ENCODE results near the gene RFX1.
A peak's percentile ranks its signal among the peaks of the same experiment; 100 is the strongest.
"Not testable (repeated sequence)": the region's sequence is repeated elsewhere in the genome, so short reads cannot be mapped to it uniquely, and the experiment has no call there.

The RFX1 gene

DNA sequence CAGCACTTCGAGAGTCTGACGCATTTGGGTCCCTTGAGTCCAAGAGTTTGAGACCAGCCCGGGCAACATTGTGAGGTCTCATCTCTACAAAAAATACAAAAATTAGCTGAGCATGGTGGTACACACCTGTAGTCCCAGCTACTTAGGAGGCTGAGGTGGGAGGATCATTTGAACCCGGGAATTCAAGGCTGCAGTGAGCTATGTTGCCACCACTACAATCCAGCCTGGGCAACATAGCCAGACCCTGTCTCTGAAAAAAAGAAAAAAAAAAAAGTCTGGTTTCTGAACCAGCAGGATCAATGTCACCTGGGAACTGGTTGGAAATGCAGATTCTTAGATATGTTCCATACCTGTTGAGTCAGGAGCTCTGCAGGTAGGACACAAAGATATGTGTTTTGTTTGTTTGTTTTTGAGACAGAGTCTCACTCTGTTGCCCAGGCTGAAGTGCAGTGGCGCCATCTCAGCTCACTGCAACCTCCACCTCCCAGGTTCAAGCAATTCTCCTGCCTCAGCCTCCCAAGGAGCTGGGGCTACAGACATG, 20.6 kb upstream of the RFX1 start:
- DNase-seq, result not testable (repeated sequence)

- no peak for DNase-seq
These were observed 17.5 kb upstream of the RFX1 start for GRCh38 chr19:14023404-14024235.

DNA sequence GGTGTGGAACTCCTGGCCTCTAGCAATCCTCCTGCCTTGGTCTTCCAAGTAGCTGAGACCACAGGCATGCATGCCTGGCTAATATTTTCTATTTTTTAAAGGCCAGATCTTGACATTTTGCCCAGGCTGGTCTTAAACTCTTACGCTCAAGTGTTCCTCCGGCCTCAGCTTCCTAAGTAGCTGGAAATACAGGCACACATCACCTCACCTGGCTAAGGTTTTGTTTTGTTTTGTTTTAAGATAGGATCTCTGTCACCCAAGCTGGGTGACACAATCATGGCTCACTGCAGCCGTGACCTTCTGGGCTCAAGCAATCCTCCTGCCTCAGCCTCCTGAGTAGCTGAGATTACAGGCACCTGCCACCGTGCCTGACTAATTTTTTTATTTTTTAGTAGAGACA, 16.3 kb upstream of the RFX1 start:
- DNase-seq, result no peak

DNA sequence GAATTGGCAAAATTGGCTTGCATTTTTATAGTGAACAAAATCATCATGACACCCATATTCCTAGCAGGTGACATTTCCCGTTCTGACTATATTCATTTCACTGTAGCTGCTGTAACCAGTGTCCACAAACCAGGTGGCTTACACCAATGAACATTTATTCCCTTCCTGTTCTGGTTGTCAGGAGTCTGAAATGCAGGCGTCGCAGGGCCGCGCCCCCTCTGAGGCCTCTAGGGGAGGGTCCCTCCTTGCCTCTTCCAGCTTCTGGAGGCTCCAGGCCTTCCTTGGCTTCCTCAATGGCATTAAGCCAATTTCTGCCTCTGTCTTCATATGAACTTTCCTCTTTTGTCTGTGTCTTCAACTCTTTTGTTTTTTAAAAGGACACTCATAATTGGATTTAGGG, 15.4 kb upstream of the RFX1 start:
- DNase-seq, result no peak

DNA sequence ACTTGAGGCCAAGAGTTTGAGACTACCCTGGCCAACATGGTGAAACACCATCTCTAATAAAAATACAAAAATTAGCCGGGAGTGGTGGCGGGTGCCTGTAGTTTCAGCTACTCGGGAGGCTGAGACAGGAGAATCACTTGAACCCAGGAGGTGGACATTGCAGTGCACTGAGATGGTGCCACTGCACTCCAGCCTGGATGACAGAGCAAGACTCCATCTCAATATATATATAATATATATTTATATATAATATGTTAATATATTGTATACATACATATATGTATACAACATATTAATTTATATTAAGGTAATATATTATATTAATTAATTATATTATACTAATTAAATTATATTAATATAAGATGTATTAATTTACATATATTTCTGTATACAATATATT, 13.6 kb upstream of the RFX1 start:
- not testable (repeated sequence) for DNase-seq

DNA sequence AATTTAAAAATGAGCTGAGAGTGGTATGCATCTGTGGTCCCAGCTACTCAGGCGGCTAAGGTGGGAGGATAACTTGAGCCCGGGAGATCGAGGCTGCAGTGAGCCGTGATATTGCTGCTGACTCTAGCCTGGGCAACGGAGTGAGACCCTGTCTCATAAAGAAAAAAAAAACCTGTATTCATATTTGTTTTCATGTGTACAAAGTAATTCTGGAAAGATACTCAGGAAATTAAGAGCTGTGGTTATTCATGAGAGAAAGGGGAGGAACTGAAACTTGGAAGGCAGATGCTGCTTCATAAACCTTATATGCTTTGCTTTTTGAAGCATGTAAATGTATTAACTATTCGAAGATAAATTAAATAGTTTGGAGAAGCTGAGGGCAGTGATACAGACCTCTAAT, 13.0 kb upstream of the RFX1 start:
- DNase-seq, result no peak

- DNase-seq, result no peak
These were observed 9.5 kb upstream of the RFX1 start for GRCh38 chr19:14015524-14016035.

DNA sequence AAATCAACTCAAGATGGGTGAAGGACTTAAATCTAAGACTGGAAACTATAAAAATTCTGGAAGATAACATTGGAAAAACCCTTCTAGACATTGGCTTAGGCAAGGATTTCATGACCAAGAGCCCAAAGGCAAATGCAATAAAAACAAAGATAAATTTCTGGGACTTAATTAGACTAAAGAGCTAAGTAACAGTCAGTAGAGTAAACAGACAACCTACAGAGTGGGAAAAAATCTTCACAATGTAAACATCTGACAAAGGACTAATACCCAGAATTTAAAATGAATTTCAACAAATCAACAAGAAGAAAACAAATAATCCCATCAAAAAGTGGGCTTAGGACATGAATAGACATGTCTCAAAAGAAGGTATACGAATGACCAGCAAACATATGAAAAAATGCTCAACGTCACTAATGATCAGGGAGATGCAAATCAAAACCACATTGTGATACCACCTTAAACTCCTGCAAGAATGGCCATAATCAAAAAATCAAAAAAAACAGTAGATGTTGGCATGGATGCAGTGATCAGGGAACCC, 6.3 kb upstream of the RFX1 start:
- DNase-seq, result no peak

DNA sequence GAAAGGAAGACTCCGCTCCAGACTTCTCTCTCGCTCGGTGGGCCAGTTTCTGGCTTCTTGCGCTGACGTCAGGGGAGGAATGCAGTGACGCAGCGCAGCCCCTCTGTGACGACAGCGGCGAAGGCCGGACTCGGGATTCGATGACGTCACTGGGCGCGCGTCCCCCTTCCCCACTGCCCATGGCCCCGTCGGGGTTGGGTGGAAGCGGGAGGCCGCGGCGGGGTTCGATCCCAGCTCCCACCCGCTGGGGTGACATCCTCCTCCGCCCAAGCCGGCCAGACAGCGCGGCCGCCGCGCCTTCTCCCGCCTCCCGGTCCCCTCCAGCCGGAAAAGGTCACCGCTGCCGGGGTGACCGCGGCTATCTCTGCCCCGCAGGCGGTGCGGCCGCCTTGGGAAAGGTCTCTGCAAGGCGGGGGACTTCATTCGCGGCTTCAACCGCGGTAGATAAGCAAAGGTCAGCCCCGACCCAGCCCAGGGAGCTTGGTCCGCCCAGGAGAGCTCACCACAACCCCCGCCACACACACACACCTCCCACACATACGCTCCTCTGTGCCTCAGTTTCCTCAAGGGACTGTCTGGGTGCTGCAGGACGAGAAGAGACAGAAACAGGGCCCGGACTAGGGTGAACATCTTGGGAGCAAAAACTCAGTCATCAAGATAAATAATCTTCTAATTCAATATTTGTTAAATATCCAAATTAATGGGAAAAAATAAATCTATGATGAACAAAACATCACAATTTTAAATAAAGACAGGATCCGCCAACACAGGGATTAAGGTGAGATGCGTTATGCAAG, 844 bp upstream of the RFX1 start:
- no peak for DNase-seq

DNA sequence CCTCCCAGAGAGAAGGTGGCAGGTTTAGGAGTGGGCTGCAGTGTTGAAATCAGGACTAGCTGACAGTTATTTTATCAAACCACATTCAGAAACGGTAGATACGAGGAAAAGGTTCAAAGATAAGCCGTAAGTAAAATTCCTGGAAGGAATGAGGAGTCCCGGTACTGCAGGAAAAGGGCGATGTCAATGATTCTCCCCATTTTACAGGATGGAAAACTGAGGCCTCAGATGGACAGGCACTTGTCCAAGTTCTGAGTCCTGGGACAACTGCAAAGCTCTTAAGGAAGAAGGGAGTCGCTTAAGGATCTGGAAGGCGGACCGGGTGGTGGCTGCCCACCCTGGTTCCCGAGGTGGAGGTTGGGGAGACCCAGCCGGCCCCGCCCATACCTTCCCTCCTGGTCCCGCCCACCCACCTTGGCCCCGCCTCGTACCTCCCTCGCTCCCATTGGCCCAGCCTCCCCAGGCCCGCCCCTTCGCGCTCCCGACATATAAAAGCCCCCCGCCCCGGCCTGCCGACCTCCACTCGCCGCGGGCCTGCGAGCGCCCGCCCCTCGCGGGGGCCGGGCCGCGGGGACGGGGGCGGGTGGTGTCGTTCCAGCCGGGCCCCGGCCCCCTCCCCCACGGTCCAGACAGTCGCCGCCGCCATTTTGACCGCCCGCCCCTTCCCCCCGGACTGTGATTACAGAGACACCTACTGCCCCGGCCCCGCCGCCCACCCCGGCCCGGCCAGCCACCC, 603 bp downstream of the RFX1 start:
- peak; percentile 97 for DNase-seq

GRCh38 chr19:14004619-14005348, 1.3 kb downstream of the RFX1 start:
- DNase-seq, result no peak

DNA sequence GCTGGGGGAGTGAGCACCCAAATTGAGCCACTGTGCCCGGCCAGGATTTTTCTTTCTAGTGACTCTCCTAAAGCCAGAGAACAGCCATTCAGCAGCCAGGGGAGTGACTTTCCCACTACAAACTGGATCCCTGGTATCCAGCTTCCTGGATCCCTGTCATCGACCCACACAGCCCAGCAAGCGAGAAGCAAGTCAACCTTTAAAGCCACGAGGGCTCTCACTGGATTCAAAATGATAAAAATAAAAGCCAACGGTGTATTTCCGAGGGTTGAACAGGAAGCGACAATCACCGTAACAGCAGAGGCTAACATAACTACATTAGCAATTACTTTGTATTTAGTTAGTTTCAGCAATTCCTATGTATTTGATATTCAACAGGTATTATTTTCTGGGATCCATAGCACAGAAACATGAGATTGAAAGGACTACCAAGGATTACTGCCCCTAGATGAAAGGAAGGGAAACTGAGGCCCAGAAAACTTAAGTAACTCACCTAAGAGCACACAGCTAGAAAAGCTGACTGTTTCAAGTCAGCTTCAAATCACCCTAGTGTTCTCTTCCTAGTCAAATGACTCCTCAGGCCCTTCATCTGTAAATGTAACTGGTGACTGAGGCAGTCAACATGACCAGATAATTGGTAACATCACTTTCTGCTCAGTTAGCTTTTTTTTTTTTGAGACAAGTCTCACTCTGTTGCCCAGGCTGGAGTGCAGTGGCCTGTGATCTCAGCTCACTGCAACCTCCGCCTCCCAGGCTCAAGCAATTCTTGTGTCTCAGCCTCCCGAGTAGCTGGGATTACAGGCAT, 2.7 kb downstream of the RFX1 start:
- no peak for DNase-seq

DNA sequence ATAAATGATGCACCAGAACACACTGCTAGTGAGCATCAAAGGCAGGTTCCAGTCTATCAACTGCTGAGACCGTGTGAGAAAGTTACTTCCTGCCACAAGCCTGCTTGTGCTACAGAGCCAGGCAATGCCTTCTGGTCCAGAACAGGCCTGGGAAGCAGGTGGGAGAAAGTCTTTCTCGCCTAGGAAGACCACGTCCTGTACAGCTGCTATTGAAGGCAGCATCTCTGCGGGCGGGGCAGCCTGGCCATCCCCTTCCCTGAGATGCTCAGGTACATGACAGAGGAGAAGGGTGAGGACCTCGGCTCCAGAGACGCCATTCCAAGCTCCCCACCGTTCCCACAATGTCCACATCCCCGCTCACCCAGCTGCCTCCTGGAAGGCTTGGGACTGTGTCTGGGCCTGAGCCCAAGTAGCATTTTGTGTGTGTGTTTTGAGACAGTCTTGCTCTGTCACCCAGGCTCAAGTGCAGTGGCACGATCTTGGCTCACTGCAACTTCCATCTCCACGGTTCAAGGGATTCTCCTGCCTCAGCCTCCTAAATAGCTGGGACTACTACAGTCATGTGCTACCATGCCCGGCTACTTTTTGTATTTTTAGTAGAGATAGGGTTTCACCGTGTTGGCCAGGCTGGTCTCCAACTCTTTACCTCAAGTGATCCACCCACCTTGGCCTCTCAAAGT, 3.4 kb downstream of the RFX1 start:
- no peak for DNase-seq

DNA sequence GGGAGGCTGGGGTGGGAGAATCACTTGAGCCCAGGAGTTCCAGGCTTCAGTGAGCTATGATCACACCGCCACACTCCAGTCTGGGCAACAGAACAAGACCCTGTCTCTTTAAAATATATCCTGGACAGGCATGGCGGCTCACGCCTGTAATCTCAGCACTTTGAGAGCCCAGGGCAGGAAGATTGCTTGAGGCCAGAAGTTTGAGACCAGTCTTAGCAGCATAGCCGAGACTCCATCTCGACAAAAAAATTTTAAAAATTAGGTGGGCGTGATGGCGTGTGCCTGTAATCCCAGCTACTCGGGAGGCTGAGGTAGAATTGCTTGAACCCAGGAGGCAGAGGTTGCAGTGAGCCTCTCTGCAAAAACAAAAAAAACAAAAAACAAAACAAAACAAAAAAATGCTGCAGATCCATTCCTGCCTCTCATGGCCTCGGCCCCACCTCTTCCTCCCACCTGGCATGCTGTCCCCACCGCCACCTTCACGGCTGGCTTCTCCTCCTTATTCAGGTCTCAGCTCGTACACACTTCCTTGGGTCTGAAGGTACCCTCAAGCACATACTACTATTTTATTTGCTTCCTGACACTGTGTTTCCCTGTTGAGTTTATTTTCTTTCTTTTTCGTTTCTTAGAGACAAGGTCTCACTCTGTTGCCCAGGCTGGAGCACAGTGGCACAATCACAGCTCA, 5.3 kb downstream of the RFX1 start:
- DNase-seq, result no peak

- DNase-seq, result no peak
These were observed 7.0 kb downstream of the RFX1 start for GRCh38 chr19:13999085-13999484.

- DNase-seq, result no peak
These were observed 7.7 kb downstream of the RFX1 start for GRCh38 chr19:13998426-13998825.

- DNase-seq, result no peak
These were observed 8.5 kb downstream of the RFX1 start for GRCh38 chr19:13997631-13997962.

- DNase-seq, result no peak
These were observed 9.0 kb downstream of the RFX1 start for GRCh38 chr19:13996928-13997630.
